GM18519 (cell line): ENCODE results near the gene CLSTN2.

Source experiments
- ATAC-seq: cut with Tn5 transposase; IDR thresholded peaks from one replicate; pipeline ENCODE4 v1.9.1; 2021; ENCODE audit warnings: mild to moderate bottlenecking, moderate library complexity; ENCODE audit not compliant: unreplicated experiment, low FRiP score

The CLSTN2 gene

GRCh38 chr3:139935016-139935865 is at the start of gene CLSTN2:
CLSTN2 (plus strand) TSS chr3:139935185.
- ATAC-seq = no peak

- no peak for ATAC-seq
These were observed 47.6 kb upstream of the CLSTN2 start for GRCh38 chr3:139887431-139887830.

GRCh38 chr3:139888561-139889140 is 46.3 kb upstream of the CLSTN2 start:
- ATAC-seq = no peak

GRCh38 chr3:139893267-139893962 is 41.6 kb upstream of the CLSTN2 start:
- ATAC-seq = no peak

- ATAC-seq = no peak
These were observed 40.9 kb upstream of the CLSTN2 start for GRCh38 chr3:139893963-139894642.

- ATAC-seq = no peak
These were observed 40.4 kb upstream of the CLSTN2 start for GRCh38 chr3:139894643-139894989.

GRCh38 chr3:139897759-139898158 is 37.2 kb upstream of the CLSTN2 start:
- ATAC-seq = no peak

- ATAC-seq = no peak
These were observed 28.6 kb upstream of the CLSTN2 start for GRCh38 chr3:139906418-139906817.

- no peak for ATAC-seq
These were observed 25.2 kb upstream of the CLSTN2 start for GRCh38 chr3:139909811-139910210.

GRCh38 chr3:139916271-139916670 is 18.7 kb upstream of the CLSTN2 start:
- ATAC-seq = no peak

GRCh38 chr3:139917226-139917785 is 17.7 kb upstream of the CLSTN2 start:
- no peak for ATAC-seq

GRCh38 chr3:139928708-139929505 is 6.1 kb upstream of the CLSTN2 start:
- no peak for ATAC-seq

- ATAC-seq = no peak
These were observed 4.8 kb upstream of the CLSTN2 start for GRCh38 chr3:139930211-139930610.

GRCh38 chr3:139933766-139934165 is 1.2 kb upstream of the CLSTN2 start:
- ATAC-seq = no peak

GRCh38 chr3:139934613-139935015 is 371 bp upstream of the CLSTN2 start:
- ATAC-seq = no peak

GRCh38 chr3:139935866-139936817 is 1.2 kb downstream of the CLSTN2 start:
- ATAC-seq = no peak

- no peak for ATAC-seq
These were observed 2.8 kb downstream of the CLSTN2 start for GRCh38 chr3:139937674-139938279.

- no peak for ATAC-seq
These were observed 4.8 kb downstream of the CLSTN2 start for GRCh38 chr3:139939681-139940190.
